NCI-H526 (cell line): Measurements from ENCODE around the gene WDR33.
"Not testable (repeated sequence)": the region's sequence is repeated elsewhere in the genome, so short reads cannot be mapped to it uniquely, and the experiment has no call there.

Source experiments
- DNase-seq, 2 experiments: peaks; one replicate each; lab custom pipeline; 2025; lab: John Stamatoyannopoulos, UW

Gene WDR33

DNA sequence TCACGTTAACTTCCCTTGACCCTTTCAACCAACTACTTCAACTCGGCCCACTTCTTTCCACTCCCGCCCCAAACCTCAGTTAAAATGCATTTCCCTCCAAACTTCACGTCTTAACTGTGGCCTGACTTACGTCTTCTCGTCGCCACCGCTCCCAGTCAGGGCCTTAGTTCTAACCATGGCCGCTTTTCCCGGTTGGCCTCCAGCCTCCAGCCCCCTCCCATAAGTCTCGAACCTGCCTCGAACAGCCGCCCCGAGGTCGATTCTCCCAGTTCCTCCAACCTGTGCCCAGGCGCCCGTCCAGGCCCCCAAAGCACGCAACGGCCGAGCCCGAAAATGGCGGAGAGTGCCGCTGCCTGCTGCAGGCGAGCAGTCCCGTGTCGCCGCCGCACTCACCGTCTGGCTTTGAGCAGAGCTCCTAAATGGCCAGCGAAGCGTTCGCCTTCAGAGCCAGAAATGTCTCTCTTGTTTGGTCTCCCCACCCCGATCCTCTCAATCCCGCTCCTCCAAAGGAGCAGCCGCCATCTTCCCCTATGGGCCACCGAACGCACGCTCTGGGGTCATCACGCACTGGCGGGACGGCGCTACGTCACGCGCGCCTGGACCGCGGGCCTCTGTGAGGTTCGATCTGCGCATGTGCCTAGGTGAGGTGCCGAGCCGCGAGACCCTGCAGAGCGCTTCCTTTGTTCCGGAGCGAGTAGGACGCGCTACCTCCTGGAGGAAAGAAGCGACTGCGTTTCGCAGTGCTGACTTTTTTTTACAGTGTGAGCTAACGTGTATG, at the start of gene WDR33:
Gene WDR33, minus strand, starts transcription at position 553 of the 778 bp plus-strand sequence. CDS start 40,190 bp downstream, outside the sequence.
- DNase-seq, result peak; percentile 86 to 97

DNA sequence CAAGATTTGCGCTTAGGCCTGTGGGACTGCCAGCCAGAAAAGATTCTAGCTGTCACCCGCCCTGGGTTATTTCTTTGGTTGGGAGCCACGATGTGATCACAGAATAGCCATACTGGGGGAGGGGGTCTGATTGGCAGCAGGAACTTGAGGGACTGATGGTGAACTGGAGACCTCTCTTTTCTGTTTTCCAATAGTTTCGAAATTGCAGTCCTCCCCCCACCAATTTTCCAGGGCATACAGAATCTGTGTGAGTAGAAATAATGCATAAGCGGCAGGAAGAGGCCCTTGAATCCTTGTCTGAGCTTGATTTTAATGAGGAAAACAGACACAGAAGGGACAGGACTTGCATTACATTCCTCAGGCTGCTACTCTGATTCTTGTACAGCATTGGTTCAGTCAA, 49.2 kb upstream of the WDR33 start:
- DNase-seq, result no peak

GRCh38 chr2:127859712-127860085, 48.7 kb upstream of the WDR33 start:
- peak; percentile 50 to 81 for DNase-seq

DNA sequence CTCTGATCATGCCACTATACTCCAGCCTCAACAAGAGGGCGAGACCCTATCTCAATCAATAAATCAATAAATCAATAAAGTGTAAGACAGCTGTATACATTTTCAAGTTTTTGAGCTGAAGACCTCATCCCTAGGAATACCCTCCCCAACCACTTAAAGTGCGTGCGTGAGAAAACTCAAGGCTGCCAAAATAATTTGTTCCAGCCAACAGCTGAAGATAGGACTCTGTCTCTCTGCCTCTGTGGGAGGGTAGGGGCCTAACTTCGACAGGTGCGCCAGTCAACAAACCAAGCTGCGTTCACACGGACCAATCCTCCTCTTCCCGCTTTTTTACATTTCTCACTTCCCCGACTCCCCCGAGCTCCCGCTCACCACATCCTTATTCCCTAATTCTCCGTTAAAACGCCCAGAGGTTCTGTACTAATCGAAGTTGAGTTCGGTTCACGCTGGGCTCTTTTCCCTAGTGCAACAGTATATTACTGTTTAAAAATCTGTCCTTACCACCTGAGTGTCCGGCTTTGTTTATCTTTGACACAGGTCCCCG, 46.4 kb upstream of the WDR33 start:
- DNase-seq, result peak; percentile 34 to 66

DNA sequence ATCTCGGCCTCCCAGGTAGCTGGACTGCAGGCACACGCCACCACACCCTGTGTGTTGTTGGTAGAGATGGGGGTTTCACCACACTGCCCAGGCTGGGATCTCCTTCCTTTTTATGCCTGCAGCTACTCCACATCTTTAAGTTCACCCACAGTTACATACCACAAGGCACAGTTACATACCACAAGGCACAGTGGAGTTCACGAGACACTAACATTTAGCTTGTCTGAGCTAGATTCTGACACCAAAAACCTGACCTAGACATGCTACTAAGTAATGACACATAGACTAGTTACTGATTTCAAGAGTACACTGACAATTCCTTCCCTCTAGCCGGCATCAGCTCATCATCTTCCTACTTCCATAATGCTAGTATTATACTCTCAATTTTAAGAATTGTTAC, 42.7 kb upstream of the WDR33 start:
- no peak for DNase-seq

GRCh38 chr2:127852388-127852787, 41.4 kb upstream of the WDR33 start:
- no peak for DNase-seq

DNA sequence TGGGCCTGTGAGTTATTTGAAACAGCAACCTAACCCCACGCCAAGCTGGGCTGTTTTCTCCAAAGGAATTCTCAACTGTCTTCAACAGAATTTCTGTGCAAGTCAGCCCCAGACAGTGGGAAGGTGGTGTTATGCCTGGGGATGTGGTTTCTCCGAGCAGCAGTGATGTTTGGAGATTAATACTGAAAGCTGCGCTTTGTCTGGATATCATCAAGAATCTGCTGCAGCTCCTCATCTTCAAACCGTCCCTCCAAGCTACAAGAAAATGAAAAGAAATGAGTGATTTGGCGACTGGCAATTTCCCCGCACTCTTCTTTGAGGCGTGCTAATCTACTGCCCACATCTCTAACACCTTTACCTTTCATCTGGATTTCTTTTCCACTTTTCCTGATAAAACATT, 37.0 kb upstream of the WDR33 start:
- DNase-seq, result no peak

GRCh38 chr2:127844973-127845372, 34.0 kb upstream of the WDR33 start:
- DNase-seq, result no peak

GRCh38 chr2:127843677-127844076, 32.7 kb upstream of the WDR33 start:
- no peak for DNase-seq

DNA sequence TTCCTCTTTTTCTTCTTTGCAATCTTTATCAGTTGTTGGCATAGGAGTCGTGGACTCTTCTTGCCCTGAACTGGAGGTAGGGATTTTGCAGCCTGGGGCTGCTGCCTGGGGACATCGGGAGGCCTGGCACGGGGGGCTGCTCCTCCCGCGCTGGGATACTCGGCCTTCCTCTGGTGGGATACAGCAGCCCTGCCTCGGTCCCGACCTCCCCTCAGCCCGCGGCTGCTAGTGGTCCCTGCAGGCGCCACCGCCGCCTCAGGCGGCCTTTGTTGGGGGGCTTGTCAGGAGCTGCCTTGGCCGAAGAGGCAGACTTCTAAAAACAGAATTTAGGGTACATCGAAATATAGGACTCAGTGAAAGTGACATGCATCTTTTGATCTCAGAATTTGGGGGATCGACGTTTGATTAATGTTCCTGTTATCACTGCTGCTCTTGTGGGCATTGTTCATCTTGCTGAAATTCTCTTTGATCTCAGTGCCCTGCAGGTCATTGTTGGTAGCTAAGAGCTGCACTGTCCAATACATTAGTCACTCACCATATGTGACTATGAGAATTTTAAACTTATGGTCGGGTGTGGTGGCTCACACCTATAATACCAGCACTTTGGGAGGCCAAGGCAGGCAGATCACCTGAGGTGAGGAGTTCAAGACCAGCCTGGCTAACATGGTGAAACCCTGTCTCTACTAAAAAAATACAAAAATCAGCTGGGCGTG, 30.7 kb upstream of the WDR33 start:
- no peak for DNase-seq

DNA sequence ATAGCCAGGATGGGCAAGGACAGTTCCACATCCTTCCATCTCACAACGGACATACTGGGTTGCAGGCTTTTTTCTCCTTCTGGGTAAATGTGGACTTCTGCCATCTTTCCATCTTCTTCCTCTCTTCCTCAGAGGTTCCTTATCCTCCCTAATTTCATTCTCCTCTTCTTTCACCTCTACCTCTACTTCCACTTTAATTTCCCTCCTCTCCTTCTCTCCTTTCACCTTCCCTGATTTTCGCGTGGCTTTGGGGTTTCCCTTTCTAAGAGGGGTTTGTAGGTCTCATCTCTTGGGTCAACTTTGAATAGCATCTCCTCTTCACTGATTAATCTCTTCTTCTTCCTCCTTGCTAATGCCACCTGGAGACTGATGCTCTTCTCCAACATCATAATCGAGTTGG, 29.9 kb upstream of the WDR33 start:
- no peak for DNase-seq

DNA sequence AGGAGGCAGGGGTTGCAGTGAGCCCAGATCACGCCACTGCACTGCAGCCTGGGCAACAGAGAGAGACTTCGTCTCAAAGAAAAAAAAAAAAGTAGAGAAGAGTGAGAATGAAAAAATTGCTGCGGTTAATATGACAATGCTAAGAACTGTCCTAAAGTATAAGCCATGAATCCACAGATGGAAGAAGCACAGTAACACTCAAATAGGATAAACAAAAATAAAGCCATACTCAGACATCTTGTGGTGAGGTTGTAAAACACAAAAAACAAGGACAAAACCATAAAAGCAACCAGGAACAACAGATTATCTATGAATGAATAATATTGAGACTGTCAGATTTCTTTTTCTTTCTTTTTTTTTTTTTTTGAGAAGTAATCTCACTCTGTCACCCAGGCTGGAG, 24.0 kb upstream of the WDR33 start:
- DNase-seq, result no peak

GRCh38 chr2:127829845-127830246, 18.9 kb upstream of the WDR33 start:
- DNase-seq, result peak; percentile 81 to 87

- not testable (repeated sequence) for DNase-seq
Observed at GRCh38 chr2:127826708-127827107, 15.7 kb upstream of the WDR33 start.

- no peak for DNase-seq
Observed at GRCh38 chr2:127826047-127826446, 15.1 kb upstream of the WDR33 start.

GRCh38 chr2:127820080-127820668, 9.2 kb upstream of the WDR33 start:
- no peak for DNase-seq

- no peak for DNase-seq
Observed at GRCh38 chr2:127818794-127819425, 7.9 kb upstream of the WDR33 start.

GRCh38 chr2:127818241-127818640, 7.3 kb upstream of the WDR33 start:
- DNase-seq, result peak; percentile 78 to 88

DNA sequence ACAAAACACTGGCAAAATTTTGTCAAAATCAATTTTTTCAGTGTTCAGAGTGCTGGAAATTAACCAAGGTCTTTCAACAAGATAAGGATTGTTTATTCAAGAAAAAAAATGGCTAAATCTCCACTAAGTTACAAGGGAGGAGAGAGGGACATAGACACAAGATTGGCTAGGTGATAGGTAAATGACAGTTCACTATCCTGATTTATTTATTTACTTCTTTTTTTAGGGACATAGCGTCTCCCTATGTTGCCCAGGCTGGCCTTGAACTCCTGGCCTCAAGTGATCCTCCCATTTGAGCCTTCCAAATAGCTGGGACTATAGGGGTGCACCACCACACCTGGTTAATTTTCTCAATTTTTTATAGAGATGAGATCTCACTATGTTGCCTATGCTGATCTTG, 3.7 kb upstream of the WDR33 start:
- DNase-seq, result no peak

- not testable (repeated sequence) for DNase-seq
Observed at GRCh38 chr2:127812441-127812840, 1.5 kb upstream of the WDR33 start.

- DNase-seq, result peak in 1 of 2 experiments; percentile 62
Observed at GRCh38 chr2:127811397-127812321, 688 bp upstream of the WDR33 start.
